ENCODE results near the gene CNIH1.
"Not testable (repeated sequence)": the region's sequence is repeated elsewhere in the genome, so short reads cannot be mapped to it uniquely, and the experiment has no call there.

CNIH1 gene

GRCh38 chr14:54383835-54384234, 57.3 kb downstream of the CNIH1 start:
- no peaks in the 10 kb centered on the region for H3K36me3 ChIP-seq (replicated peaks; ENCODE audit: insufficient read depth, low read length)
- H3K27me3 ChIP-seq (replicated peaks; ENCODE audit: insufficient read depth, low read length) = no peaks in the 10 kb centered on the region
- H3K4me3 ChIP-seq (ENCODE audit: low read length) = no peak overlapping the region
- no peaks in the 10 kb centered on the region for H3K9me2 ChIP-seq (replicated peaks; ENCODE audit: insufficient read depth, low read length)
- no peaks in the 10 kb centered on the region for H3F3A ChIP-seq (ENCODE audit: insufficient read depth, low read length)
- no peak overlapping the region for H3K9ac ChIP-seq (ENCODE audit: low read length)
- H3K4me2 ChIP-seq (ENCODE audit: low read depth, low read length) = no peak overlapping the region
- no peaks in the 10 kb centered on the region for H3K9me3 ChIP-seq (replicated peaks; ENCODE audit: insufficient read depth, low read length)
- no peak for DNase-seq
- H3K27ac ChIP-seq (ENCODE audit: low read length) = no peak overlapping the region
- no peaks in the 10 kb centered on the region for H3K79me2 ChIP-seq (ENCODE audit: low read length)
- H3K4me1 ChIP-seq (ENCODE audit: low read length) = no peaks in the 10 kb centered on the region
- TF ChIP-seq EZH2phosphoT487 (IDR thresholded peaks at IDR 0.05; ENCODE audit: low read length) (no peak), EZH2 (optimal IDR thresholded peaks at IDR 0.05; ENCODE audit: low read depth, low read length) (no peak)
- no peaks in the 10 kb centered on the region for H4K20me1 ChIP-seq (ENCODE audit: insufficient read depth, low read length)
- H2AFZ ChIP-seq (ENCODE audit: low read length) = no peak overlapping the region

- H3K9me2 ChIP-seq (replicated peaks; ENCODE audit: insufficient read depth, low read length) = no peaks in the 10 kb centered on the region
- H3K4me1 ChIP-seq (ENCODE audit: low read length) = no peaks in the 10 kb centered on the region
- H3K9ac ChIP-seq (ENCODE audit: low read length) = no peak overlapping the region
- no peaks in the 10 kb centered on the region for H3K9me3 ChIP-seq (replicated peaks; ENCODE audit: insufficient read depth, low read length)
- H3K36me3 ChIP-seq (replicated peaks; ENCODE audit: insufficient read depth, low read length) = no peaks in the 10 kb centered on the region
- no peaks in the 10 kb centered on the region for H4K20me1 ChIP-seq (ENCODE audit: insufficient read depth, low read length)
- no peak for TF ChIP-seq CTCF (IDR thresholded peaks at IDR 0.05; ENCODE audit: low read length)
- TF ChIP-seq EZH2 (optimal IDR thresholded peaks at IDR 0.05; ENCODE audit: low read depth, low read length) = no peak
- TF ChIP-seq EZH2phosphoT487 (IDR thresholded peaks at IDR 0.05; ENCODE audit: low read length) = no peak
- H2AFZ ChIP-seq (ENCODE audit: low read length) = no peak overlapping the region
- H3K27ac ChIP-seq (ENCODE audit: low read length) = no peak overlapping the region
- no peak overlapping the region for H3K4me2 ChIP-seq (ENCODE audit: low read depth, low read length)
- no peaks in the 10 kb centered on the region for H3K79me2 ChIP-seq (ENCODE audit: low read length)
- no peaks in the 10 kb centered on the region for H3F3A ChIP-seq (ENCODE audit: insufficient read depth, low read length)
- no peak for DNase-seq
- no peaks in the 10 kb centered on the region for H3K27me3 ChIP-seq (replicated peaks; ENCODE audit: insufficient read depth, low read length)
- no peak overlapping the region for H3K4me3 ChIP-seq (ENCODE audit: low read length)
These were observed 59.4 kb downstream of the CNIH1 start for GRCh38 chr14:54381821-54382220.

- H3K9me3 ChIP-seq (replicated peaks; ENCODE audit: insufficient read depth, low read length); H3K4me3 ChIP-seq (ENCODE audit: low read length); H3K27me3 ChIP-seq (replicated peaks; ENCODE audit: insufficient read depth, low read length); H3K9me2 ChIP-seq (replicated peaks; ENCODE audit: insufficient read depth, low read length); H3K4me1 ChIP-seq (ENCODE audit: low read length); H2AFZ ChIP-seq (ENCODE audit: low read length); H4K20me1 ChIP-seq (ENCODE audit: insufficient read depth, low read length); H3K9ac ChIP-seq (ENCODE audit: low read length); H3K27ac ChIP-seq (ENCODE audit: low read length); H3K4me2 ChIP-seq (ENCODE audit: low read depth, low read length); H3K36me3 ChIP-seq (replicated peaks; ENCODE audit: insufficient read depth, low read length); H3K79me2 ChIP-seq (ENCODE audit: low read length); H3F3A ChIP-seq (ENCODE audit: insufficient read depth, low read length); DNase-seq: not testable (repeated sequence)
These were observed 60.6 kb downstream of the CNIH1 start for GRCh38 chr14:54380558-54380957.

GRCh38 chr14:54378893-54379292, 62.3 kb downstream of the CNIH1 start:
- not testable (repeated sequence) for H2AFZ ChIP-seq (ENCODE audit: low read length); H4K20me1 ChIP-seq (ENCODE audit: insufficient read depth, low read length); H3K4me3 ChIP-seq (ENCODE audit: low read length); H3K36me3 ChIP-seq (replicated peaks; ENCODE audit: insufficient read depth, low read length); H3K27ac ChIP-seq (ENCODE audit: low read length); H3K9me3 ChIP-seq (replicated peaks; ENCODE audit: insufficient read depth, low read length); H3K4me2 ChIP-seq (ENCODE audit: low read depth, low read length); H3K79me2 ChIP-seq (ENCODE audit: low read length); H3K4me1 ChIP-seq (ENCODE audit: low read length); DNase-seq; H3K9ac ChIP-seq (ENCODE audit: low read length); H3K27me3 ChIP-seq (replicated peaks; ENCODE audit: insufficient read depth, low read length); H3F3A ChIP-seq (ENCODE audit: insufficient read depth, low read length); H3K9me2 ChIP-seq (replicated peaks; ENCODE audit: insufficient read depth, low read length)

- H3K79me2 ChIP-seq (ENCODE audit: low read length) = no peaks in the 10 kb centered on the region
- no peaks in the 10 kb centered on the region for H3K36me3 ChIP-seq (replicated peaks; ENCODE audit: insufficient read depth, low read length)
- no peak for DNase-seq
- H3F3A ChIP-seq (ENCODE audit: insufficient read depth, low read length) = no peaks in the 10 kb centered on the region
- no peaks in the 10 kb centered on the region for H3K9me2 ChIP-seq (replicated peaks; ENCODE audit: insufficient read depth, low read length)
- H3K27me3 ChIP-seq (replicated peaks; ENCODE audit: insufficient read depth, low read length) = no peaks in the 10 kb centered on the region
- H3K9me3 ChIP-seq (replicated peaks; ENCODE audit: insufficient read depth, low read length) = no peaks in the 10 kb centered on the region
- H3K9ac ChIP-seq (ENCODE audit: low read length) = no peak overlapping the region
- no peaks in the 10 kb centered on the region for H3K4me1 ChIP-seq (ENCODE audit: low read length)
- H3K4me2 ChIP-seq (ENCODE audit: low read depth, low read length) = no peak overlapping the region
- TF ChIP-seq EZH2phosphoT487 (IDR thresholded peaks at IDR 0.05; ENCODE audit: low read length) (no peak), EZH2 (optimal IDR thresholded peaks at IDR 0.05; ENCODE audit: low read depth, low read length) (no peak), CTCF (IDR thresholded peaks at IDR 0.05; ENCODE audit: low read length) (no peak)
- no peaks in the 10 kb centered on the region for H4K20me1 ChIP-seq (ENCODE audit: insufficient read depth, low read length)
- H3K27ac ChIP-seq (ENCODE audit: low read length) = no peak overlapping the region
- no peak overlapping the region for H3K4me3 ChIP-seq (ENCODE audit: low read length)
- H2AFZ ChIP-seq (ENCODE audit: low read length) = no peak overlapping the region
These were observed 63.7 kb downstream of the CNIH1 start for GRCh38 chr14:54377501-54377900.

Data from MM.1S (cell line).